HepG2 (cell line): ENCODE measurements around the gene LRPAP1. TPM values are rescaled to one million over a fixed set of nuclear protein-coding genes. Genes with fewer than 3 reads are reported as not detected.

ENCODE experiments used
- ATAC-seq: fragments of 200-7000 bp; cut with Tn5 transposase; 3 replicates; pipeline ENCODE4 v1.9.1; 2020; ENCODE audit warnings: mild to moderate bottlenecking, moderate library complexity
- BruUV-seq: library from RNA; stranded (reverse); fragments of 400-500 nt; replicated peaks from 2 replicates; lab custom pipeline; 2021; lab: Mats Ljungman, UMichigan
- CTCF ChIA-PET: fragments of 300-600 bp; formaldehyde crosslinking; extraction: SDS; loops from one replicate; lab custom pipeline; 2021; ENCODE audit warnings: low total read pairs, inconsistent platforms, low intra/inter-chr PET ratio; lab: Yijun Ruan, JAX
- POLR2A ChIA-PET: fragments of 350-600 bp; sonication (Branson Sonifier 250); formaldehyde crosslinking; loops from one replicate; lab custom pipeline; 2020; ENCODE audit warnings: antibody characterized with exemption, inconsistent platforms; lab: Yijun Ruan, JAX
- DNase-seq: peaks from one replicate; pipeline ENCODE4 v3.0.0-alpha.2; 2015; ENCODE audit warnings: low spot score
- FAIRE-seq: peaks from 3 replicates; lab custom pipeline; 2011; peaks lifted over from hg19 to GRCh38; lab: Jason Lieb, UNC
- H2AFZ ChIP-seq: one replicate; pipeline ENCODE4 v1.6.1; 2011; ENCODE audit warnings: low read length, inconsistent platforms
- H3K27ac ChIP-seq: fragments of 300-600 bp; 3 replicates; pipeline ENCODE4 v1.8.0; 2011; ENCODE audit warnings: mixed run types, mild to moderate bottlenecking, mixed read lengths, low read length, inconsistent platforms; ENCODE audit not compliant: insufficient read depth; ENCODE audit errors: extremely low read length
- H3K27me3 ChIP-seq, 2 experiments: fragments of 200-600 bp in 1 of 2; 2 replicates in 1 of 2; 3 replicates in 1 of 2; pipeline versions ENCODE4 v1.6.0 to v1.8.0; 2011; ENCODE audit warnings: low read length in 2 of 2, mild to moderate bottlenecking in 2 of 2, moderate library complexity in 2 of 2, inconsistent platforms in 1 of 2; ENCODE audit not compliant: insufficient read depth in 2 of 2, control insufficient read depth in 1 of 2
- H3K36me3 ChIP-seq, 2 experiments: fragments of 200-600 bp in 1 of 2; replicated peaks in 1 of 2; 2 replicates in 1 of 2; 3 replicates in 1 of 2; pipeline versions ENCODE4 v1.5.1 to v1.8.0; 2011; ENCODE audit warnings: low read length in 2 of 2, inconsistent platforms in 1 of 2; ENCODE audit not compliant: insufficient read depth in 2 of 2, control insufficient read depth in 1 of 2
- H3K4me1 ChIP-seq: 2 replicates; pipeline ENCODE4 v1.5.1; 2012; ENCODE audit warnings: low read length, inconsistent platforms; ENCODE audit not compliant: insufficient read depth
- H3K4me2 ChIP-seq: 2 replicates; pipeline ENCODE4 v1.6.0; 2011; ENCODE audit warnings: low read depth, low read length, inconsistent platforms
- H3K4me3 ChIP-seq, 3 experiments: fragments of 200-600 bp in 1 of 3; sonication (generic), shearing (Covaris generic) in 1 of 3; replicated peaks in 1 of 3; 2 replicates each; pipeline ENCODE4 v1.5.1; 2011 to 2016; ENCODE audit warnings: low read length in 3 of 3, inconsistent platforms in 2 of 3, low read depth in 2 of 3, mild to moderate bottlenecking in 2 of 3, control low read depth in 1 of 3, mixed read lengths in 1 of 3; ENCODE audit not compliant: insufficient read depth in 1 of 3
- H3K79me2 ChIP-seq: one replicate; pipeline ENCODE4 v1.6.1; 2011; ENCODE audit warnings: low read length, inconsistent platforms; ENCODE audit not compliant: insufficient read depth
- H3K9ac ChIP-seq: 2 replicates; pipeline ENCODE4 v1.6.0; 2011; ENCODE audit warnings: mild to moderate bottlenecking, low read depth, low read length, inconsistent platforms; ENCODE audit not compliant: insufficient read depth
- H3K9me3 ChIP-seq: 2 replicates; pipeline ENCODE4 v1.5.1; 2012; ENCODE audit warnings: mild to moderate bottlenecking, low read length
- H4K20me1 ChIP-seq: 2 replicates; pipeline ENCODE4 v1.6.0; 2011; ENCODE audit warnings: inconsistent platforms, mild to moderate bottlenecking, low read length, moderate library complexity; ENCODE audit not compliant: insufficient read depth
- CSRNP1 ChIP-seq: sonication (generic); formaldehyde crosslinking; IDR thresholded peaks from 2 replicates; pipeline ENCODE4 v1.8.1; 2023; ENCODE audit warnings: mild to moderate bottlenecking, missing genetic modification reagents
- EED ChIP-seq: sonication (generic); formaldehyde crosslinking; IDR thresholded peaks from 2 replicates; pipeline ENCODE4 v1.5.0; 2020; ENCODE audit warnings: mild to moderate bottlenecking, missing genetic modification reagents
- ELK4 ChIP-seq: sonication (generic); formaldehyde crosslinking; IDR thresholded peaks from 2 replicates; pipeline ENCODE4 v1.9.0; 2021; ENCODE audit warnings: missing genetic modification reagents, borderline replicate concordance
- FOXC1 ChIP-seq: sonication (generic); formaldehyde crosslinking; IDR thresholded peaks from 2 replicates; pipeline ENCODE4 v1.8.0; 2022; ENCODE audit warnings: mild to moderate bottlenecking, missing genetic modification reagents, borderline replicate concordance
- HHEX ChIP-seq: IDR thresholded peaks from 2 replicates; pipeline ENCODE4 v1.6.1; 2016; ENCODE audit warnings: control low read depth
- MZF1 ChIP-seq: sonication (generic); formaldehyde crosslinking; IDR thresholded peaks from 2 replicates; pipeline ENCODE4 v1.8.1; 2023; ENCODE audit warnings: mild to moderate bottlenecking, missing genetic modification reagents, borderline replicate concordance
- PLSCR1 ChIP-seq: sonication (generic); formaldehyde crosslinking; IDR thresholded peaks from 2 replicates; pipeline ENCODE4 v1.5.0; 2020; ENCODE audit warnings: missing genetic modification reagents, mild to moderate bottlenecking, borderline replicate concordance
- RXRA ChIP-seq: sonication (generic); formaldehyde crosslinking; IDR thresholded peaks from 2 replicates; pipeline ENCODE4 v1.5.1; 2020; ENCODE audit warnings: missing genetic modification reagents
- SIN3A ChIP-seq: IDR thresholded peaks from 2 replicates; pipeline ENCODE4 v1.6.1; 2011; ENCODE audit warnings: low read depth, mild to moderate bottlenecking, control low read depth, low read length, borderline replicate concordance
- WIZ ChIP-seq: sonication (generic); formaldehyde crosslinking; IDR thresholded peaks from 2 replicates; pipeline ENCODE4 v1.5.1; 2020; ENCODE audit warnings: mild to moderate bottlenecking, missing genetic modification reagents
- ZNF180 ChIP-seq: sonication (generic); formaldehyde crosslinking; IDR thresholded peaks from 2 replicates; pipeline ENCODE4 v1.4.0; 2020; ENCODE audit warnings: low read depth, missing genetic modification reagents, borderline replicate concordance
- ZNF234 ChIP-seq: sonication (generic); formaldehyde crosslinking; conservative IDR thresholded peaks from 2 replicates; pipeline ENCODE4 v1.5.1; 2020; ENCODE audit warnings: mild to moderate bottlenecking, missing genetic modification reagents
- ZNF326 ChIP-seq: sonication (generic); formaldehyde crosslinking; IDR thresholded peaks from 2 replicates; pipeline ENCODE4 v1.4.0; 2020; ENCODE audit warnings: missing genetic modification reagents, borderline replicate concordance
- ZNF33B ChIP-seq: sonication (generic); formaldehyde crosslinking; IDR thresholded peaks from 2 replicates; pipeline ENCODE4 v1.5.1; 2020; ENCODE audit warnings: mild to moderate bottlenecking, missing genetic modification reagents
- ZNF567 ChIP-seq: sonication (generic); formaldehyde crosslinking; IDR thresholded peaks from 2 replicates; pipeline ENCODE4 v1.8.1; 2023; ENCODE audit warnings: mild to moderate bottlenecking, missing genetic modification reagents, borderline replicate concordance
- ZNF605 ChIP-seq: sonication (generic); formaldehyde crosslinking; IDR thresholded peaks from 2 replicates; pipeline ENCODE4 v1.8.0; 2022; ENCODE audit warnings: mild to moderate bottlenecking, missing genetic modification reagents
- ZNF737 ChIP-seq: sonication (generic); formaldehyde crosslinking; IDR thresholded peaks from 2 replicates; pipeline ENCODE4 v1.5.0; 2020; ENCODE audit warnings: missing genetic modification reagents, mild to moderate bottlenecking, borderline replicate concordance
- WGBS: methylation state at CpG from one replicate; pipeline ENCODE4 v1.1.6; 2017; ENCODE audit warnings: low lambda C conversion rate; 5-methylcytosine and 5-hydroxymethylcytosine counted together
- in situ Hi-C: cut with HindIII; loops from 2 replicates; pipeline ENCODE4 v1.10.0; 2017; ENCODE audit warnings: low pct_unique_long_range_greater_than_20kb; ENCODE audit not compliant: extremely low pct_ligation_motif_present
- intact Hi-C: fragments of 100-400 bp; cut with micrococcal nuclease; formaldehyde crosslinking; loops from one replicate; pipeline ENCODE4 v1.10.0; 2022; ENCODE audit not compliant: unreplicated experiment
- polyA plus RNA-seq, 8 experiments: library from polyadenylated mRNA; depleted of rRNA in 3 of 8; stranded (reverse) in 7 of 8; unstranded in 1 of 8; fragments of >200 nt; fragmentation: Illumina TruSeq in 4 of 8; extraction: Trizol in 4 of 8; gene quantifications; 2 replicates each; pipeline versions ENCODE4 v1.2.1 to v1.2.3, GENCODE V29; 2011 to 2016; ENCODE audit warnings: low read depth in 4 of 8, missing spikeins in 1 of 8, mixed read lengths in 1 of 8; ENCODE audit not compliant: insufficient read depth in 1 of 8
- total RNA-seq, 5 experiments: library from RNA; depleted of rRNA; stranded (reverse); fragments of >200 nt; fragmentation: Illumina TruSeq; extraction: Trizol; gene quantifications; 2 replicates each; pipeline ENCODE4 v1.2.3, GENCODE V29; 2016; ENCODE audit warnings: low read depth in 1 of 5

Gene LRPAP1
- total and polyA plus RNA-seq, 2 of the 13 experiments (the other 11 are each of a cell fraction or from before 2014, with no cell fraction given) = 153 to 191 TPM

GRCh38 chr4:3478446-3479357 lies 53.5 kb downstream of the LRPAP1 start (continued):
- no peak for TF ChIP-seq ZNF180 (CRISPR knock-in tag)

GRCh38 chr4:3477750-3478430 lies 54.3 kb downstream of the LRPAP1 start:
- no peak for TF ChIP-seq ZNF605 (CRISPR knock-in tag)
- no peak for TF ChIP-seq ZNF234
- no peak for TF ChIP-seq ZNF326 (CRISPR knock-in tag)
- TF ChIP-seq PLSCR1 (CRISPR knock-in tag) = no peak
- no peak for TF ChIP-seq ZNF33B (CRISPR knock-in tag)
- TF ChIP-seq HHEX (CRISPR knock-in tag) = no peak
- no peak for TF ChIP-seq ZNF737 (CRISPR knock-in tag)
- no peak for TF ChIP-seq ZNF567
- TF ChIP-seq RXRA (CRISPR knock-in tag) = no peak
- no peak for TF ChIP-seq ELK4 (CRISPR knock-in tag)
- no peak for TF ChIP-seq CSRNP1 (CRISPR knock-in tag)
- TF ChIP-seq MZF1 (CRISPR knock-in tag) = no peak
- no peak for TF ChIP-seq FOXC1
- TF ChIP-seq SIN3A = no peak
- TF ChIP-seq WIZ (CRISPR knock-in tag) = no peak
- TF ChIP-seq EED (CRISPR knock-in tag) = no peak
- in situ Hi-C loops (no loop called here), intact Hi-C loops (no loop called here)
- CTCF ChIA-PET = no interaction called here
- H3K9ac ChIP-seq = no peak overlapping the region
- H3K9me3 ChIP-seq = no peaks in the 10 kb centered on the region
- H3K4me3 ChIP-seq = no peak overlapping the region
- ATAC-seq (no peak), FAIRE-seq (no peak), DNase-seq (no peak)
- 34% methylated on average over 5 of the region's 23 CpGs for WGBS
- H2AFZ ChIP-seq = no peak overlapping the region
- BruUV-seq = no TSS peak
- no peaks in the 10 kb centered on the region for H3K36me3 ChIP-seq
- no peaks in the 10 kb centered on the region for H4K20me1 ChIP-seq
- no peaks in the 10 kb centered on the region for H3K79me2 ChIP-seq
- H3K27me3 ChIP-seq = peaks cover 18 to 71% of the 10 kb centered on the region in 2 experiments
- POLR2A ChIA-PET = no interaction called here
- H3K27ac ChIP-seq = no peak overlapping the region
- H3K4me2 ChIP-seq = no peak overlapping the region
- peaks cover 23% of the 10 kb centered on the region for H3K4me1 ChIP-seq
